CD4-positive, alpha-beta T cell treated with Interleukin-15 for 1 hour (primary cell): ENCODE data around the gene EPHA8.

ENCODE experiments used
- DNase-seq: peaks from one replicate; pipeline ENCODE4 v3.0.0-alpha.2; 2020

Gene EPHA8

DNA sequence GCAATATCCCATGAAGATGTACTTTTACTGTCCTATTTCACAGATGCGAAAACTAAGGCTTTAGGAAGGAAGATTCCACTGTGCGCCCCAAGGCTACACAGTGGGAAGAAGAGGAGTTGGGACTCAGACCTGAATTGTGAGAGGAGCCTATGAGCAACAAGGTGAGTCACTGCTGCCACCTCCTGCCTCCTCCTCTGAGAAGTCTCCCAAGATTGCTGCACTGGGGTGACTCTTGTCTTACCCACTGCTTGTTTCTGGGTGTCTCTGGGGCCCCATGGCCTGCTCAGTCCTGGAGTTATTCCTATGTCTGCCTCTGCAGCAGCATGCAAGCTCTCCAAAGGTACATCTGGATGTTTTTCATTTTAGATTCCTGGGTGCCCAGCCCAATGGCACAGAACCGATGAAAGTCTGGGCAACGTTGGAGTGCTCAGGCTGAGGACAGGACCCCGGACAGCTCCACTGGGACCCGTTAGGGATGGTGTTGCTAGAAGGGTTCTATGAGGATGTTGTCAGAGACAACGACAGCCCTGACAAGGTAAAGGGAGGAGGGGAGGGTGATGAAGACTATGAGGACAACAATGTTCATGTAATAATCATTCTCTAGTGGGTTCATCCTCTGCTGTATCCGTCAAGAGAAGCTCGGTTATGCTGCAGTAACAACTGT lies 62.1 kb downstream of the EPHA8 start:
- no peak for DNase-seq

DNA sequence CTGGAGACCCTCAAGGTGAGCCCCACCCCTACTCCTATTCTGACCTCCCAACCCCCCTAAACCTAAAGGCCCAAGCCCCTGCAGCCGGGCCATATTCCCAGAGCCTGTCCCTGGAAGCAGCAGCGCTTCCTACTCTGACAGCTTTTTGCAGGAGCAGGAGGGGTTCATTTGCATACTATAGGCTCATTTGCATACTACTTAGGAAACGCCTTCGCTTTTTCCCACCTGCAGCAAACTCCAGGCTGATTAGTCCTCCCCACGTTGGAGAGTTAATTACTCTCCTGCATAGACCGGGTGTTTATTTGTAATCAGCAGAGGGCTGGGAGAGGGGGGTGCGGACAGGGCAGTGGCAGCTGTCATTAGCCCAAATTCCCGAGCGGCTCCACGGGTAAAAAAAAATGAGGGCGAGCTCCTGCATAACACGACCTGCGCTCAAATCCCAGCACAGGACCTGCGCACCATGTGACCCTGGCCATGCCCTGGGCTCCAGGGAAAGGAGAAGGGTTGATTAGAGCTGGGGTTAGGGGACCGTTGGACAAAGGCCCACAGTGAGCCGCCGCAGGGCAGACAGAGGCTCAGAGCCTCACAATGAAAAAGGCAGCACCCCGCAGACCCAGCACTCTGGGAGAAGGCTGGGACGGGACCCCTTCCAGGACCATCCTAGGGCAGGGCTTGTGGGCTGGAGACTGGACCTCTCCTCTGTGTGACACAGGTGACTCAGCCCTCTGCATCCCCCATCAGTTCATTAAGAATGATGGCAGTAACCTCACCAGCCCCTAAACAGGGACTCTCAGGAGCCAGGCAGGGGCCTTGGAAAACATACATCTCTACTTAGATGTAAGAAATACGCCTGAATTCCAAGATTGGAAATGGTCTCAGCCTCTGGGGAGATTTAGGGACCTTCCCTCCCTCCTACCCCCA lies 63.2 kb downstream of the EPHA8 start:
- no peak for DNase-seq

DNA sequence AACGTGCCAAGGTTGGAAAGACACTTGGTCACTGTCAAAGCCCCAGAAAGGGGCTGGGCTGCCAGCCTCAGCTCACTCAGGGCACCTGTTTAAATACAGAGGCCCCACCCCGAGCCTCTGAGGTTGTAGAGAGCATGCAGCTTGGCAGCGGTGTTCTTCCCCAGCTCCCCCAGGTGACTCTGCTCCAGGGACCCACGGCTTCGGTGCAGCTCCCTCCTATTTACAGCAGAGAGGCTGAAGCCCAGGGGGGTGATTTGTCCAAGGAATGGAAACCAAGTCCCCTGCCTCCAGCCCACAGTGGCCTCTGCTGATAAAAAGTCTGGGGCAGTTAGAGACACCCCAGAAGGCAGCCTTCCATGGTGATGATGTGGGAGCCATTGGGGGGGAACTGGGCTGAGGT lies 64.0 kb downstream of the EPHA8 start:
- no peak for DNase-seq

DNA sequence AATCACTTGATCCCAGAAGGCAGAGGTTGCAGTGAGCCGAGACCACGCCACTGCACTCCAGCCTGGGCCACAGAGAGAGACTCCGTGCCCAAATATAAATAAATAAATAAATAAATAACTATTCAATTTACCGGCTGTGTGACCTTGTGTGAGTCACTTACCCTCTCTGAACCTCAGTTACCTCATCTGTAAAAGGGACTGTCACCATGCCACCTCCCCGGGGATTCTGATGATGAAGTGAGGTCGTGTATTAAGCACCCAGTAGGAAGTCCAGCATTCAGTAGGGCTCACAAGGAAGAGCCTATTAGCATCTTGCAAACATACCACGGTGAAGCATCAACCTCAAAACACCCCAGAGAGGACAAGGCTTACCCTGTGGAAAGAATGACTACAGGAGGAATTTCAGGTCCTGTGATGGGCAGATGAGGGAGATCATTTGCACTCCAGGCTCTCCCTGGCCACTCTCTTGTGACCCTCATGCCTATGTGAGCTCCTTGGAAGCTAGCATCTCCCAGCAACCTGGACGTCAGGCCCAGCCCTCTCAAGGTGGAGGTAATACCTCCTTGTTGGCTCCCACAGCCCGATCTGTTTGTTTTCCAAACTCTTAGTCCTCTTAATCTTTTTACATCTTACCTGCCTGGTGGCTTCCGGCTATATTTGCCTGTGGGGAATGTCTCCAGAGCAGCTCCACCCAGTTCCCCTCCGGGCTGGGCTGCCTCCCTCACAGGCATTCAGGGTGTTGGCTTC lies 65.6 kb downstream of the EPHA8 start:
- DNase-seq, result no peak

DNA sequence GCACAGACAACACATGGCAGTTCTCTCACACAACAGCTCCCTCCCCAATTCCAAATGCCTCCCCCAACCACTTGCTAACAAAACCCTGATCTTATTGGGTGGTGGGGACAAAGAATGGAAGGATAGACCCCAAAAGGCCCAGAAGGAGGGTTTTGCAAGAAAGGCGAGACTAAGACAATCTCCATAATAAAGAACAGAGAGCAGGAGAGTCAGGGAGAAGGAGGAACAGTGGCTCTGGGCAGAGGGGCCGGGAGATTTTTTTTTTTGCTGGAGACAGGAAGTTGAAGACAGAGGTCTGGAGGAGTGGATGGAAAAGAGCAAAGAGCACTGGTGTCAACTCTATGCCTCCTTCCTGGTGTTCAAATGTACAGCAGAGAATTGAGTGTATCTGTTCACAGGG lies 66.6 kb downstream of the EPHA8 start:
- no peak for DNase-seq

DNA sequence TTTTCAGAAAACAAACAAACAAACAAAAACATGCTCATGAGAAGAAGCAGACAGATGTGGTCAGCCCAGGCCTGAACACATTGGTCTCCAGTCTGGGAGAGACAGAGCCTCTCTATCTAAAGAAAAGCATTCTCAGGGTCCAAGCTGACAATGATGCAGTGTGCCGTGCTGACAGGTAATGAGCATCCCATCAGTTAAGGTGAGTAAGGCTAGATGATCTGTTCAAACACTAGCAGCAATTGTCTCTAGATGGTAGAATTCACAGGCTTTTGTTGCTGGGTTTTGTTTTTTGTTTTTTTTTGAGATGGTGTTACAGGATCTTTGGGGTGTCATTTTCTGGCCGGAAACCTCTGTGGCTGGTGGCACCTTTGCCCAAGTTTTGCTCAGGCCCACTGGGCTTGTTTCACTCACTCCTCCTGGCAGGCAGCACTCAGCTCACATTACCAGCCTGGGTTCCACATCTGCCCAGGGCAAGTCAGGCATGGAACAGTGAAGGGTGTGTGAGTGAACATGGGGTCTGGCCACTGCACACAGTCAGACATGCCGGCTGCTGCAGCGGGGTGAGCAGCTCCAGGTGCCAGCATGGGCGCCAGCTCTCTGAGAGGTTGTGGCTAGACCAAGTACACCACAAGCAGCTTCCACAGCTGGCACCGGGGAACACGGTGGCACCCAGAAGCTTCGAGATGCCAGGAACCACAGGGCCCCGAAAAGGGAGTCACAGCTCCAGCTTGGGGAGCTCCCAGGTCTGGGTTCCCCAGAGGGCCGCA lies 70.6 kb downstream of the EPHA8 start:
- DNase-seq, result no peak

DNA sequence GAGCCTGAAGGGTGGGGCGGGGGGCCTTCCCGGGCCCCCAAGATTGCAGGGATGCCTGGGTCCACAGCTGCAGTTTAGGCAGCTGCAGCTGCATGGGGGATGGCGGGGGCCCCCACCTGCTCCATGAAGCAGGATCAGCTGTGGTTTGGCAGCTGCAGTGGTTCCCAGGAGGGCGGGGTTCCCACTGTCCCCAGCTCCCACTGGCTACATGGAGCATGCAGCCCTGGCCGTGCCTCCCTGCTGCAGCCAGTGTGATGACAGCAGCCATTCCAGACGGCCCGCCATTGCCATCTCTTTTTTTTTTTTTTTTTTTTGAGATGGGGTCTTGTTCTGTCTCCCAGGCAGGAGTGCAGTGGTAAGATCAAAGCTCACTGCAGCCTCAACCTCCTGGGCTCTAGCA lies 72.1 kb downstream of the EPHA8 start:
- no peak for DNase-seq

DNA sequence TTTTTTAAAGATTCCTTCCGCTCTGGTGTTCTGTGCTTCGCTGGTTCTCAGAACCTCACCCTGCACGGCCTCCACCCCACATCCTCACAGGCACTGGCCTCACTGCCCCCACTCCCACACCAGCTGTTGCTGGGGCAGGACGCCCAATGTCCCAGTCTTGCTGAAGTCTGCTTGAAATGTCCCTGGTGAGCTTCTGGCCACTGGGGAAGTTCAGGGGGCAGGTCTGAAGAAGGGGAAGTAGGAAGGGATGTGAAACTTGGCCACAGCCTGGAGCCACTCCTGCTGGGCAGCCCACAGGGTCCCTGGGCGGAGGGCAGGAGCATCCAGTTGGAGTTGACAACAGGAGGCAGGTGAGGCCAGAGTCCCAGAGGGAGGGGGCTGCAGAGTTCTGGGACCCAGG lies 73.1 kb downstream of the EPHA8 start, which contains the start of gene C1QA:
Gene C1QA (plus strand): TSS at position 276 of the 400 bp plus-strand sequence. CDS start 989 bp downstream, outside the sequence.
- DNase-seq, result no peak

DNA sequence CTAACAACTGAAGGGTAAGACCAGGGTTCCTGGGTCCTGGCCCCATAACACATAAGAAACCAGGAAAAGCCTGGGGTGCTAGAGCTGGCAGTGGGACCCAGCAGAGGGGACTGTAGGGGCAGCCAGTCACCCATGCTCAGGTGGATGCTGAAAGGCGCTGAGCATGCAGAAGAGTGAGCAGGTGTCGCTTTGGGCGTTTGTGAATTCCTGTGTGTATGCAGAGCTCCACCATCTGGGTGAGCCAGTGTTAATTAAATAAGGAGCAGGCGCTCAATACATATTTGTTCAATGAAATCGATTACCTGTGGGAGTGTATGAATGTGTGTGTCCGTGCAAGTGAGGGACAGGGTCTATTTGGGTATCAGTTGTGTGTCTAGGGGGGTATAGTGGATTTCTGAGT lies 73.6 kb downstream of the EPHA8 start:
- no peak for DNase-seq

DNA sequence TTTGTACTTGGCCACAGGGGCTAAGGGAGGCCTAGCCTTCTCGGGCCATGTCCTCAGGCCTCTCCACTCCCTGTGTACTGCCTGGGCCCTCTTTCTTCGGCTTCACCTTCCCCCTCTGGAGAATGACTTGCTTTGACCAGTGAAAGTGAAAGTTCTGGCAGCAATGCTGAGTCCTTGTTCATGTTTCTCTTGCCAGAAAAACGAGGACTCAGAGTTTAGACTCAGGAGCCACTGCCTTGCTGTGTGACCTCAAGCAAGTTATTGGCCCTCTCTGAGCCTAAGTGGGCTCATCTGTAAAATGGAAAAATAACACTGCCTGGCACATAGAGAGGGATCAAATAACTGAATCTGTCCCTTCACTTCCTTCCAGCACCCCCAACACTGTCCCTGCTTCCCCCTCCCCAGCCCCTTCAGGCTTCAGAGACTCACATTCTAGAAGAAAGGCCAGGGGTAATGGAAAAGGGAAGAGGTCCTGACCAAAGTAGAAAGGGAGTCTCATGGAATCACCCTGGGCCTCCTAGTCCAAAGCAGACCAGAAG lies 74.7 kb downstream of the EPHA8 start:
- no peak for DNase-seq

DNA sequence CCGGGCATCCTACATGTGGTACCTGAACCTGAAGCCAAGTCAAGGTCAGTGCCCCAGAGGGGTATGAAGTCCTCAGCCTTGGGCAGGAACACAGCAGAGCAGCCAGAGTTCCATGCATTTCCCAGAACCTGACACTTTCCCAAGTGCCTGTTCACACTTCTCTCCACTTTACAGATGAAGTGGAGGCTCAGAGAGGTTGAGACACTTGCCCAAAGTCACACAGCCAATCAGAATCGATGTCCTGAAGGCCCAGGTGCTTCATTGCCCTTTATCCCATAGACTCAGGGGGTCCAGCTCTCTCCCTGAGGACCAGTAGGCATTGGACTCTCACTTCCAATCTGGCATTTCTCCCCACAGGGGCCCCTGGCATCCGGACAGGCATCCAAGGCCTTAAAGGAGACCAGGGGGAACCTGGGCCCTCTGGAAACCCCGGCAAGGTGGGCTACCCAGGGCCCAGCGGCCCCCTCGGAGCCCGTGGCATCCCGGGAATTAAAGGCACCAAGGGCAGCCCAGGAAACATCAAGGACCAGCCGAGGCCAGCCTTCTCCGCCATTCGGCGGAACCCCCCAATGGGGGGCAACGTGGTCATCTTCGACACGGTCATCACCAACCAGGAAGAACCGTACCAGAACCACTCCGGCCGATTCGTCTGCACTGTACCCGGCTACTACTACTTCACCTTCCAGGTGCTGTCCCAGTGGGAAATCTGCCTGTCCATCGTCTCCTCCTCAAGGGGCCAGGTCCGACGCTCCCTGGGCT lies 75.4 kb downstream of the EPHA8 start:
- no peak for DNase-seq

DNA sequence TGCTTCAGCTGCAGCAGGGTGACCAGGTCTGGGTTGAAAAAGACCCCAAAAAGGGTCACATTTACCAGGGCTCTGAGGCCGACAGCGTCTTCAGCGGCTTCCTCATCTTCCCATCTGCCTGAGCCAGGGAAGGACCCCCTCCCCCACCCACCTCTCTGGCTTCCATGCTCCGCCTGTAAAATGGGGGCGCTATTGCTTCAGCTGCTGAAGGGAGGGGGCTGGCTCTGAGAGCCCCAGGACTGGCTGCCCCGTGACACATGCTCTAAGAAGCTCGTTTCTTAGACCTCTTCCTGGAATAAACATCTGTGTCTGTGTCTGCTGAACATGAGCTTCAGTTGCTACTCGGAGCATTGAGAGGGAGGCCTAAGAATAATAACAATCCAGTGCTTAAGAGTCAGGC lies 76.0 kb downstream of the EPHA8 start:
- no peak for DNase-seq

DNA sequence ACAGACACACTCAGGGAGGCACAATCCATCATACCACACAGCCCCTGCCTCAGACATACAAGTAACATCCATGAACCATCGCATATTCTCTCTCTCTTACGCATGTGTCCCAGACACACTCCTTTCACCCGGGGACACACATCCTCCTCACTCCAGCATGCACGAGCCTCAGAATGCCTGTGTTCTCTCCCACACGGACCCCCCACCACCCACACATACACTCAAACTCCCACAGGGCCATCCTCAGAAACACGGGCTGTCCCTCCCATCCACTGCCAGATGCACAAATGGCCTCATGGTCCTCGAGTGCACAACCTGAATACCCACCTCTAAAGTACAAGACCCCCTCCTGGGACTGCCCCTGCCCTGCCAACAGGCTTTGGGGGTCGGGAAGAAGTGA lies 78.0 kb downstream of the EPHA8 start:
- DNase-seq, result no peak

DNA sequence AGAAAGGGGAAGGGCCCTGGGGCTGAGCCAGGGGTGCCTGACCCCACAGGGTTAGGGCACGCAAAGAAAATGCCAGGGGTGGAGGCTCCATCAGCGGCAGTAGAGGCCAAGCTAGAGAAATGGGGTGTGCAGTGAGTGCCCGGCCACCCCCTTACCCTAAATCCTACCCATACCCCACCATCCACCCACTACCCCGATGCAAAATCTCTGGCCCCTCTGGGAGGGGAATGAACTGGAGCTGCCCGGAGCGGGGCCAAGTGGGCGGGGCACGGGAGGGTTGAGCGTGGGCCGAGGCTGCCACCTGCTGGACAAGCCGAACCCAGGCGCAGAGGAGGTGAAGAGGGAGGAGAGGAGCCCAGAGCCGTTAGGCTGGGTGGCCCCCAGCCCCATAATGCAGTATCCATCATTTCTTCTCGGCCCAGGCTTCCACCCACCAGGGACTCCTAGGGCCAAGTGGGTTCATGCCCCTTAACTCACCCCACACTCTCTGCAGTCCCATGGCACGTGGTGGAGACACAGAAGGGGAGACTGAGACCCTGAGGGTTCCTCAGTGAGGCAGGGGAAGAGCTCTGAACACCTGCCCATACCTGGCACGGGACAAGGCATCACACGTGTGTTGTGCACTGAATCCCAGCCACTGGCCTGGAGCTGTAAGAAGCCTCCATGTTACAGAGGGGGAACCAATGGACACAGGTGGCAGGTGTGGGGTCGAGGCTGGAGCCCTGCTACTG lies 78.8 kb downstream of the EPHA8 start:
- DNase-seq, result peak; percentile 57

DNA sequence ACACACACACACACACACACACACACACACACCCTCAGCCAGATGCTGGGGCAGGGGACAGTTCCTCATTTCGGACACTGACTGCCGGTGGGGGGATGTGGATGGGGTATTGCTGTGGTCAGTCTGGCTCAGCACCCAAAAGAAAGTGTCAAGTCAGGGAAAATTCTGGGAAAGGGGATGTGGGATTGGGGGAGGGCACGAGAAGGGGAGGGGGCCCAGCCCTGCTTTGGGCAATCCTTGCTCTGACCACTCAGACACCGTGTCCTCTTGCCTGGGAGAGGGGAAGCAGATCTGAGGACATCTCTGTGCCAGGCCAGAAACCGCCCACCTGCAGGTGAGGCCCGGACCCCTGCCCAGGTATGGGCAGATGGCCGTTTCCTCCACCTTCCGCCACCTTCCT lies 80.1 kb downstream of the EPHA8 start, which contains the start of gene C1QC:
Gene C1QC (plus strand): TSS at position 253 of the 400 bp plus-strand sequence. CDS start 391 bp downstream, outside the sequence.
- no peak for DNase-seq

DNA sequence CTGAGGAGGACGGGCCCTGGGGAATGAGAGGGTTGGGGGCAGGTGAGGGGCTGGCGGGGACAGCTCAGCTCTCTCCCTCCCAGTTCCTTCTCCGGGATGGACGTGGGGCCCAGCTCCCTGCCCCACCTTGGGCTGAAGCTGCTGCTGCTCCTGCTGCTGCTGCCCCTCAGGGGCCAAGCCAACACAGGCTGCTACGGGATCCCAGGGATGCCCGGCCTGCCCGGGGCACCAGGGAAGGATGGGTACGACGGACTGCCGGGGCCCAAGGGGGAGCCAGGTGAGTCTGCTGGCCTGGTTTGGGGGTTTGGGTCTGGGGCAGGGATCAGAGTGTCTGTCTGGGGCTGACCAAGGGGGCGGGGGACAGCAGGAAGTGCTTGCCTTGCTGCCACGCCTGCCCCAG lies 80.6 kb downstream of the EPHA8 start:
- no peak for DNase-seq

DNA sequence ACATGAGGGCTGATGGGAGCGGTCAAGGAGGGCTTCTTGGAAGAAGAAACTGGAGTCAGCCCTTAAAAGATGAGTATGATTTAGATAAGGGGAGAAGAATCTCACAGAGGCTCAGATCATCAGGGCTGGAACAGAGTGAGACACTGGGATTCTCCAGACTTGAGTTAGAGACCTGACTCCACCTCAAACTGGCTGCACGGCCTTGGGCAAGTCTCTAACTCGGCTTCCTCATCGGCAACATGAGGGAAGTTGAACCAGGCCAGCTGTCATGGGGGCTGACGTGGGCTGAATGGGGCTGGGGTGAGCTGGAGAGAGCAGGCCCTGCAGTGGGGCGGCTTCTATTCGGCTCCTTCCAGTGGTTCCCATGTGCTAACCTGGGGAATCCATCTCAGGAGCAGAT lies 82.6 kb downstream of the EPHA8 start:
- DNase-seq, result no peak

DNA sequence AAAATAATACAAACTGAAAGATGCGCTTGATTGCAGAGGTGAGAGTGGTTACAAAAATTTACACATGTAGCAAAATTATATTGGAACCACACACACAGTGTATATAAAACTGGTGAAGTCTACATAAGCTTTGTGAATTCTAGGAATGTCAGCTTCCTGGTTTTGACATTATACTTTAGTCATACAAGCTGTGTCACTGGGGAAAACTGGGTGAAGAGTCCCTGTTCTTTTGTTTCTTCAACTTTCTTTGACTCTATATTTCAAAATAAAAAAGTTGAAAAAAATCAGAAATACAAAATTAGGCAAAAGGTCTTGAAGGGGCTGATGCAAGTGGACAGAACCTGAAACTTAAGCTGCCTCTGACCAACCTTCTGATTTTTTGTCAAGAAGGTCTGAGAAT lies 83.1 kb downstream of the EPHA8 start:
- DNase-seq, result no peak

DNA sequence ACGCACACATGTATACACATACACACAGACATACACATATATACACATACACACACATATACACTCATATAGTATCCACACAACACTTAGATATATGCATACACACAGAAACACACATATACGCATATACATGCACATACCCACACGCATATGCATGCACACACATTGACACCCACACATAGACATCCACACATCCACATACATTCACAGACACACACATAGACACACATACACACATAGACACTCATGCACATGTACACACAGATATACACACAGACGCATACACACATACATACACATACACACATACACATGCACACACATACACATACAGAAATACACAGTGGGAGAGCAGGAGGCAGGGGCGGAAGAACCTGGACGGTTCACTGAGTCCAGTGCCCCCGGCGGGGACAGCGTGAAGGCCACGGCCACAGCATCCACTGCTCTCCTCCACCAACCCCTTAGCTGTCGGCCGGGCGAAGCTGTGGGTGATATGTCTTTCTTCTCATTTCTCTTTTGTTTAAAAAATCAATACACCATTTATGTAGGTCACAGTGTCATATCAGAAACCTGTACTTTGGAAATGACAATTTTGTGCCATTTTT lies 86.9 kb downstream of the EPHA8 start:
- no peak for DNase-seq
